GM21447 (cell line): Measurements from ENCODE around the gene FOXI2.

ENCODE experiments used
- ATAC-seq: cut with Tn5 transposase; IDR thresholded peaks from one replicate; pipeline ENCODE4 v1.9.1; 2021; ENCODE audit not compliant: unreplicated experiment

Gene FOXI2

DNA sequence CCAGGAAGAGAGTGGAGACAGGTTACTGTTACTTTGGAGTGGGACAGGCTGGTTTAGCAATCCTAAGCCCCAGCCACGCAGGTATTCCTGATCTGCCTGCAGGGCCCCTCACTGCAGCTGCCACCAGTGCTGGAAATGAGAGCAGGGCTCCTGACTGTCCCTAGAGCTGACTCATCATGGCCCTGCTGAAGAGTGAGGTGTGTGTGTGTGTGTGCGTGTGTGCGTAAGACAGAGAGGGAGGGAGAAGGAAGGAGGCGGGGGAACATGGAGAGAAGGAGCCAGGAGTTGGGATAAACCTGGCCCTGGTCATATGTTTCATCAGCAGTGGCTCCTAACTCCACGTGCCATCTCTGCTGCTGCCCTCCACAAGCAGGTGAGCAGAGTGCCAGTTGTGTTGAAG is 3.6 kb downstream of the FOXI2 start:
- no peak for ATAC-seq

DNA sequence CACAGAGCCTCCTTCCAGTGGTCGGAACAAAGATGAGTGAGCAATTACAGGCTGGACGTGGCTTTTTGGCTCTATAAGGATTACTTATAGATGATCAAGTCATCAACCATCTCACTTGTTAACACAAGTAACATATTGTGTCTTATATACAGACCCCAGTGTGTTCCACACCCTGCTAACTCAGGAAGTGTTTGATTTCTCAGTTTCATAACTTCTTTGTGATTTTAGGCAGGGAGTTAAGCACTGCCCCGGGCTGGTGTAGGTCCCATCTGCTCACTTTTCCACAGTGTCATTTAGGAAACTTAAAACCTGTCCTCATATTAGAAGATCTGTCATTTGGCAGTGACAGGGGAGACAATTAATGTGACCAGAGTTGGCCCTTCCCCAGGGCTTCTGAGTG is 6.2 kb downstream of the FOXI2 start:
- ATAC-seq, result no peak

DNA sequence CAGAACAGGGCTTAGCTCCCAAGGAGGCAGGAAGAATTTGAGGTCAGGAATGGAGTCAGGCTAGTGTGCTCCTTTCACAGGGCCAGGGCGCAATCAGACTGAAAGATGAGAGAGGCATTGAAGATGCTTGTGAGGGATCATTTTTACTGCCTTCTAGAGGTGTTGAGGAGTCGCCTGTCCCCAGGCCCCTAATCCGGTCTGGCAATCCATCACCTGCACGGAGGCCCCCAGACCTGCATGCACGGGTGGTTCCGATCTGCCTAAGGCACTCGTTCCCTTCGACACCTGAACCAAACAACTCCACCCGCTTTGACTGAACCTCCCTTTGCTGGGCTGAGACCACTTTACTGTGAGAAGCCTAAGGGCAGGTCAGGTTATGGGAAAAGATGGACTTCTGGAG is 8.0 kb downstream of the FOXI2 start:
- no peak for ATAC-seq

DNA sequence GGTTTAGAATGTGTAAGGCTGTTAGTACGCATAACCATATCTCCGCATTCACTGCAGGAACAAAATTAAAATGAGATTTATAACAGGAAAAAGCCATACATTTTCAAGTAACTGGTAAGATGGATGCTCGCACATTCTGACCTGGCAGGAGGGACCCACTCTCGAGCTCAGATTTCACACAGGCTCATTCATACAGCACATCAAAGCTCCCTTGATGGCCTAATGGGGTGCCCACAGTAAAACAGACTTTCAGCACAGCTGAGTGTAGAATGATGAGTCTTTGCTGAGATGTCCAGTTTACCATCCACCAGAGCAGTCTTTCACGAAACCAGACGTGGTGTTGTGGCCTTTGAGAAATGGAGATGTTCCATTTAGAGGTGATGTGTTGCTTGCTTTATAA is 8.9 kb downstream of the FOXI2 start:
- ATAC-seq, result no peak

DNA sequence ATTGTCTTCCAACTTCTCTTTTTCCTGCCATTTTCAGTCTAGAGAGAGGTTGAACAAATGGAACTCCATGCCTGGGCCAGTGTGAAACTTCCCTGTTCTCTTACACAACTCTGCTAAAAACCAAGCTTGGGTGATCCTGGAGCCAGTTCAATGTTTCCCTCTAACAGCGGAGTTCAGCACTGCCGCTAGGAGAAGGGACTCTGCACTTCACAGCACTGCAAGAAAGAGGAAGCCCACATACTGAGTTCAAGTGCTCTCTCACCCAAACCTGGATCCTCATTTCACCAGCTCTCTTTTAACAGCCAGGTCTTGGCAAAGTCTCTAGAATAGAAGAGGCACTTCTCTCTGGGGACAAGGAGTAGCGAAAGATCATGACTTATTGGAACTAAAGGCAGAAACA is 18.8 kb downstream of the FOXI2 start:
- ATAC-seq, result no peak

DNA sequence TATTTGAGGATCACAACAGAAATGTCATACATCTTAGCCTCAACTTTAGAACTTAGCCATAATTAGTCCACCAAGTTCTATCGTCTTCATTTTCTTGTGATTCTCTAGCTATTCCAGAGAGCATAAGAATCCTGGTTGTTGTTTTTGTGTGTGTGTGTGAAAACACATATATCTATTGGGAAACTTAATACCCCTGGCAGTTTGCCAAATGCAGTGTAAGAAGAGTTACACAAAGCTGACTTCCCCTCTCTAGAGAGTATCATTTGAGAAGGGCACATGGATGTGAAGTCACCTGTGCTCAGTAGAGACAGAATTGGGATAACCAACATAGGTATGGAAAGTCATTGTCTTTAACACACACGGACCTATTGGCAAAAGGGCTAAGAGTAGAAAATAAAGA is 19.3 kb downstream of the FOXI2 start:
- ATAC-seq, result no peak

DNA sequence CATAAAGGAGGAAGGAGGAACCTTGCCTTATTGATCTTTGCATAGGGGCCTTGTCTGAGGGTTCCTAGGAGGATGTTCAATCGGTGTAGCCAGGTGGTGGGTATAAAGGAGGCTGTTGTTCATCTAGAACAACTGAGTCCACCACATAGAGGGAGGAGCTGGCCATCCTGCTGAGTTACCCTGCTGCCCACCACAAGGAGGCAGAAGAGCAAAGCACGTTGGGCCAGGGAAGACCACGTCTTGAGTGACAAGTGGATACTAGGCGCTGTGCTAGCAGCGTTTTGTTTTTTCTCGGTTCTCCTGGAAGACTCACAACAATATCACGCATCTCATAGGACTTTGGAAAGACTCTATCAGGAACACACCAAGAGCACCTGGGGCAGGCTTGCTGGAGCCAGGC is 20.0 kb downstream of the FOXI2 start:
- ATAC-seq, result no peak

DNA sequence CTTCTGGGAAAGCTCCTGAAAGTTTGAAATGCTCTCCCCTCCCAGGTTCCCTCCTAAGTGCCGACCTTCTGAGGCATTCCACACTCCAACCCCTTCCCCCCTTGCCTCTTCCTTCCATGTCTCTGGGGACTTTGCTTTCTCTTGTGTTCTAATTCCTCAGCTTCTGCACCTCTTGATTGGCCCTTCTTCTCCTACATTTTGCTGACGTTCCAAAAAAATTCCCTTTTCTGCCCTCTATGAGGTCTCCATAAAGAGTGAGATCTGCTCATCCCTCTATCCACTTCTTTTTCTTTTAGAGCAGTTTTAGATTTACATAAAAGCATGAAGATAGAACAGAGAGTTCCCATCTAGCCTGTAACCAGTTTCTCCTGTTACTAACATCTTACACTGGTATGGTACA is 22.3 kb downstream of the FOXI2 start:
- no peak for ATAC-seq

DNA sequence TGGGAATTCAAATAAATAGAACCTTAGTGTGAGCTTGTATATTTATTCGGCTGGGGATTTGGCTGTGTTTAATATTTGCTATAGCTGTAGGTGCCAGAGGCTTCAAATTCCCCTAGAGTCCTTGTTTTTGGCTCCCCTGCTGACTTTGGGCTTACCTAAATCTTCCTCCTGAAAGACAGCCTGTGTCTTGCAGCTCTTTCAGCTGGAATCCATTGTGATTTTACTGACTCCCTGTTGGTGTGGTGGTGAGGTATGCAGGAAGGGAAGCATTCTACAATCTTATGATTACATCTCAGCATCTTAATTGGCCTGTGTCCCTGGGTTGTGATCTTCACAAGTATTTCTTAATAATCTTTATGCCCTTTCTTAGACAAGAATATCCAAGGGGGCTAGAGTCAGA is 25.9 kb downstream of the FOXI2 start:
- ATAC-seq, result no peak

DNA sequence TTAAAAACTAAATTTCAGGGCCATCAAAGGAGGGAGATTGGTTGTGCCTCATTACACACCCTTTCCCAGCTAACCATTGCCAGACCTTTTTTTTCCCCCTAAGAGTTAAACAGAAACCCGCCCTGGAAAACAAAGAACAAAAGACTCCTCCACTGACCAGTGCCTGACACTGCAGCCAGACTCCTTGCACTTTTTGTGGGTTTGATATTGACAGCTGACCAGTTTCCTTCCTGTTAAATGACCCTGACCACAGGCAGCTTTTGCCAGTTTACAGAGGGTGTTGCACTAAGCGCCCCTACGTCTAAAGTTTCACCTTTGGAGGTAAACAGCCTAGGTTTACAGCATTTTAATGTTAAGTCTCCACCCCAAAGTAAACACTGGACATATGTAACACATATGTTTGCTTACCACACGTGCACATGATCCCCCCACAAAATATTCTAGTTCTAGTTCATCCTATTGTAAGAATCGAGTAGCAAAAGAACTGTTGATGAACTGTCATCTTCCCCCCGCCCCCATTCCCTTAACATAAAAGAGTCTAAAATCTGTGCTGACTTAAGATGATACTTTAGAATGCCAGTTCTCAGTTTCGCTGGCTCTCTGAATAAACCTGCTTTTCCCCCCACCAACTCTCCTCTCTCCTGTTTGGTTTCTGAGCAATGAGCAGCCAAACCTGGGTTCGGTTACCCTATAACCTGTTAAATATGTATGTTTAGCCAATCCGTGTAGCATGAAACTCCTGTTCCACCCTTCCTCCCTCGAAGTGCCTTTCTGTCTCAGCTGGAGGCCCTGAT is 38.0 kb downstream of the FOXI2 start:
- no peak for ATAC-seq

DNA sequence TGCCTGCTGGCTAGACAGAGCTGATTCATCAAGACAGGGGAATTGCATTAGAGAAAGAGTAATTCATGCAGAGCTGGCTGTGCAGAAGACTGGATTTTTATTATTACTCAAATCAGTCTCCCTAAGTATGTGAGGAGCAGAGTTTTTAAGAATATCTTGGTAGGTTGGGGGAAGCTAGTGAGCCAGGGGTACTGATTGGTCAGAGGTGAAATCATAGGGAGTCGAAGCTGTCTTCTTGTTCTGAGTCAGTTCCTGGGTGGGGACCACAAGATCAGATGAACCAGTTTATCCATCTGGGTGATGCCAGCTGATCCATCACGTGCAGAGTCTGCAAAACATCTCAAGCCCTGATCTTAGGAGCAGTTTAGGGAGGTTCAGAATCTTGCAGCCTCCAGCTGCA is 39.8 kb downstream of the FOXI2 start:
- ATAC-seq, result no peak

DNA sequence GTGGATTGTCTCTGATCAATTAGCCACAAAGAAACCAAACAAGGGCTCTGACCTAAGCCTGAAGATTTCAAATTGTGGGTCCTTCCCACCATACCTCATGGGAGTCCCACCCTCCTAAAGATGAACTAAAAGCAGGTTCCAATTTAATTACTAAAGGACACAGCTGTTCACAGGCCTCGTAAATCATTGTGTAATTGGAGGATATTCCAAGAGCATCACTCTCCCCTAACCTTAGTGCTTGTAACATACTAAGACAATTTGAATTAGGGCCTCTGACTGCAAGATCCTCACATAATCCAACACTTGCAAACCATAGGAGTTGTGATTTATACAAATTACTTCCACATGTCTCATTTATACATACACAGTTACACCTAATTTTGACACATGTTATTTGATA is 44.4 kb downstream of the FOXI2 start:
- ATAC-seq, result no peak

DNA sequence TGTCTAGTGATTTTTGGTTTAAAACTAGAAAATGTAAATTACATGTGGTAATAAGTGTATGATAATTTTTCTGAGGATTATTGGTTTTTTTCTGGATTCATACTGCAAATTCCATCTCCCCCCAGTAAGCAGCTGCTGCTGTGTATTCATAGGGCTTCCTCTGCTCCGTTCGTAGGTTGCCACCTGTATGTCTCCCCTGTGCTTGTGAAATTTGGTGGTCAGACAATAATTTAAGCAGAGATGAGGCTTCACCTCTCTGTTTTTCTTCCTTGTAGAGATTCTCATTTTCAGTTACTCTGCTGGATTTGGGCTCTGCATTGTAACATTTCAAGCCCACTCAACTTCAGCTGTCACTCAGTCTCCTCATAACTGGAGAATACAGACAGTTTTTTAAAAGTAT is 50.9 kb downstream of the FOXI2 start:
- no peak for ATAC-seq

DNA sequence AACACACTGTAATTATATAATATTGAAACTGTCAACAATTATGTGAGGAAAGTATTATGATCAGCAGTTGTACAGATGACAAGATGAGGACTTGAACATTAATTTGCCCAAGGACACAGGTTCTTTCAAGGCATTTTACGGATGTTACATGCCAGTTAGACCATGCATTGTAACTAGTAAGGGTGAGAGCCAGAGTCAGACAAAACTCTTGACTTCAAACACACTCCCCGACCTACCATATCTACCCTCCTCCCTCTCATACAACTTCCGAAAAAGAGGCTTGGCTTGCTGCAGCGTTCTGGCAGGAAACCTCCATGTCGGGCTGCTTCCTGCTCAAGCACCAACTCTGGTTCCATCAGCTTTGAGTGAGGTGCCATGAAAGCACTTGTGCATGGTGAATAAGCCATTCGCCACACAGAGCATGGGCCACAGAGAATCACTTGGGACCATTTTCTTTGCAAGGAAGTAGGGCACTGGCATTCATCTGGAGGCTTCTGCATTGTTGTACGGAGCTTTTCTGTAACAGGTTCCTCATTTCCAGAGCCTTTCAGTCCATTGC is 53.2 kb downstream of the FOXI2 start:
- ATAC-seq, result no peak
